Endothelial cell of umbilical vein (primary cell): Measurements from ENCODE around the gene NEK8.

Source experiments
- CTCF ChIP-seq, 2 donors: IDR thresholded peaks; 1 replicate in 1 of 2; 2 replicates in 1 of 2; pipeline ENCODE4 v1.5.1; 2011; ENCODE audit warnings: low read length in 2 of 2, mild to moderate bottlenecking in 2 of 2, moderate library complexity in 2 of 2, control low read depth in 1 of 2, inconsistent platforms in 1 of 2, low read depth in 1 of 2; ENCODE audit not compliant: insufficient read depth in 1 of 2; ENCODE audit errors: extremely low read depth in 1 of 2
- EZH2 ChIP-seq: IDR thresholded peaks from 2 replicates; pipeline ENCODE4 v1.6.1; 2012; ENCODE audit warnings: borderline replicate concordance, low read depth, mild to moderate bottlenecking, moderate library complexity, low read length, inconsistent platforms; ENCODE audit not compliant: severe bottlenecking
- FOS ChIP-seq: IDR thresholded peaks from 2 replicates; pipeline ENCODE4 v1.6.1; 2011; ENCODE audit warnings: mild to moderate bottlenecking, low read length, moderate library complexity, borderline replicate concordance; ENCODE audit not compliant: insufficient read depth
- GATA2 ChIP-seq: IDR thresholded peaks from 2 replicates; pipeline ENCODE4 v1.7.0; 2011; ENCODE audit warnings: low read depth, mild to moderate bottlenecking, moderate library complexity, mixed read lengths, low read length; ENCODE audit not compliant: insufficient read length, insufficient read depth
- JUN ChIP-seq: IDR thresholded peaks from 2 replicates; pipeline ENCODE4 v1.6.1; 2011; ENCODE audit warnings: borderline replicate concordance, low read depth; ENCODE audit not compliant: insufficient read length, insufficient read depth
- MAX ChIP-seq: IDR thresholded peaks from 2 replicates; pipeline ENCODE4 v1.6.1; 2011; ENCODE audit not compliant: insufficient read depth, insufficient read length
- MYC ChIP-seq: IDR thresholded peaks from one replicate; pipeline ENCODE4 v1.6.1; 2011; ENCODE audit warnings: mild to moderate bottlenecking, low read depth, low read length
- POLR2A ChIP-seq: IDR thresholded peaks from 2 replicates; pipeline ENCODE4 v1.6.1; 2012; ENCODE audit warnings: low read depth, mild to moderate bottlenecking, control low read depth, low read length
- POLR2AphosphoS5 ChIP-seq: IDR thresholded peaks from 2 replicates; pipeline ENCODE4 v1.6.1; 2012; ENCODE audit warnings: low read depth, mild to moderate bottlenecking, control low read depth, low read length, moderate library complexity; ENCODE audit not compliant: insufficient read depth

- no peak for TF ChIP-seq CTCF (IDR thresholded peaks at IDR 0.05; ENCODE audit: extremely low read depth in 1 of 2, insufficient read depth in 1 of 2, low read depth in 1 of 2, low read length in 2 of 2)
- TF ChIP-seq POLR2A: no peak
- TF ChIP-seq GATA2: no peak
- no peak for TF ChIP-seq EZH2
- TF ChIP-seq MAX: no peak
- TF ChIP-seq MYC: no peak
- TF ChIP-seq FOS: no peak
- TF ChIP-seq POLR2AphosphoS5: no peak
- TF ChIP-seq JUN: no peak
These were observed 43.6 kb upstream of the NEK8 start for GRCh38 chr17:28684963-28685362.
